HepG2 (cell line): ENCODE results near the gene DUSP8. TPM values are rescaled to one million over a fixed set of nuclear protein-coding genes. Genes with fewer than 3 reads are reported as not detected.

ENCODE experiments used
- ATAC-seq: fragments of 200-7000 bp; cut with Tn5 transposase; 3 replicates; pipeline ENCODE4 v1.9.1; 2020; ENCODE audit warnings: mild to moderate bottlenecking, moderate library complexity
- BruUV-seq: library from RNA; stranded (reverse); fragments of 400-500 nt; replicated peaks from 2 replicates; lab custom pipeline; 2021; lab: Mats Ljungman, UMichigan
- CTCF ChIA-PET: fragments of 300-600 bp; formaldehyde crosslinking; extraction: SDS; loops from one replicate; lab custom pipeline; 2021; ENCODE audit warnings: low total read pairs, inconsistent platforms, low intra/inter-chr PET ratio; lab: Yijun Ruan, JAX
- POLR2A ChIA-PET: fragments of 350-600 bp; sonication (Branson Sonifier 250); formaldehyde crosslinking; loops from one replicate; lab custom pipeline; 2020; ENCODE audit warnings: antibody characterized with exemption, inconsistent platforms; lab: Yijun Ruan, JAX
- DNase-seq: peaks from one replicate; pipeline ENCODE4 v3.0.0-alpha.2; 2015; ENCODE audit warnings: low spot score
- FAIRE-seq: peaks from 3 replicates; lab custom pipeline; 2011; peaks lifted over from hg19 to GRCh38; lab: Jason Lieb, UNC
- H2AFZ ChIP-seq: one replicate; pipeline ENCODE4 v1.6.1; 2011; ENCODE audit warnings: low read length, inconsistent platforms
- H3K27ac ChIP-seq: fragments of 300-600 bp; 3 replicates; pipeline ENCODE4 v1.8.0; 2011; ENCODE audit warnings: mixed run types, mild to moderate bottlenecking, mixed read lengths, low read length, inconsistent platforms; ENCODE audit not compliant: insufficient read depth; ENCODE audit errors: extremely low read length
- H3K27me3 ChIP-seq, 2 experiments: fragments of 200-600 bp in 1 of 2; 2 replicates in 1 of 2; 3 replicates in 1 of 2; pipeline versions ENCODE4 v1.6.0 to v1.8.0; 2011; ENCODE audit warnings: low read length in 2 of 2, mild to moderate bottlenecking in 2 of 2, moderate library complexity in 2 of 2, inconsistent platforms in 1 of 2; ENCODE audit not compliant: insufficient read depth in 2 of 2, control insufficient read depth in 1 of 2
- H3K36me3 ChIP-seq, 2 experiments: fragments of 200-600 bp in 1 of 2; replicated peaks in 1 of 2; 2 replicates in 1 of 2; 3 replicates in 1 of 2; pipeline versions ENCODE4 v1.5.1 to v1.8.0; 2011; ENCODE audit warnings: low read length in 2 of 2, inconsistent platforms in 1 of 2; ENCODE audit not compliant: insufficient read depth in 2 of 2, control insufficient read depth in 1 of 2
- H3K4me1 ChIP-seq: 2 replicates; pipeline ENCODE4 v1.5.1; 2012; ENCODE audit warnings: low read length, inconsistent platforms; ENCODE audit not compliant: insufficient read depth
- H3K4me2 ChIP-seq: 2 replicates; pipeline ENCODE4 v1.6.0; 2011; ENCODE audit warnings: low read depth, low read length, inconsistent platforms
- H3K4me3 ChIP-seq, 3 experiments: fragments of 200-600 bp in 1 of 3; sonication (generic), shearing (Covaris generic) in 1 of 3; replicated peaks in 1 of 3; 2 replicates each; pipeline ENCODE4 v1.5.1; 2011 to 2016; ENCODE audit warnings: low read length in 3 of 3, inconsistent platforms in 2 of 3, low read depth in 2 of 3, mild to moderate bottlenecking in 2 of 3, control low read depth in 1 of 3, mixed read lengths in 1 of 3; ENCODE audit not compliant: insufficient read depth in 1 of 3
- H3K79me2 ChIP-seq: one replicate; pipeline ENCODE4 v1.6.1; 2011; ENCODE audit warnings: low read length, inconsistent platforms; ENCODE audit not compliant: insufficient read depth
- H3K9ac ChIP-seq: 2 replicates; pipeline ENCODE4 v1.6.0; 2011; ENCODE audit warnings: mild to moderate bottlenecking, low read depth, low read length, inconsistent platforms; ENCODE audit not compliant: insufficient read depth
- H3K9me3 ChIP-seq: 2 replicates; pipeline ENCODE4 v1.5.1; 2012; ENCODE audit warnings: mild to moderate bottlenecking, low read length
- H4K20me1 ChIP-seq: 2 replicates; pipeline ENCODE4 v1.6.0; 2011; ENCODE audit warnings: inconsistent platforms, mild to moderate bottlenecking, low read length, moderate library complexity; ENCODE audit not compliant: insufficient read depth
- CEBPG ChIP-seq: IDR thresholded peaks from 2 replicates; pipeline ENCODE4 v1.6.1; 2016
- EZH2 ChIP-seq: conservative IDR thresholded peaks from 2 replicates; pipeline ENCODE4 v1.6.1; 2012; ENCODE audit warnings: mild to moderate bottlenecking, low read depth, low read length, moderate library complexity
- NR2F1 ChIP-seq, 2 experiments: fragments of 450-650 bp in 1 of 2; formaldehyde crosslinking in 1 of 2; IDR thresholded peaks; 2 replicates each; pipeline versions ENCODE4 v1.5.0 to v1.6.1; 2016 to 2020; ENCODE audit warnings: mild to moderate bottlenecking in 1 of 2, missing compliant biosample characterization in 1 of 2, missing genetic modification reagents in 1 of 2, moderate library complexity in 1 of 2
- SIN3B ChIP-seq: fragments of 150-350 bp; IDR thresholded peaks from 2 replicates; pipeline ENCODE4 v1.6.1; 2014; ENCODE audit warnings: low read length
- SKI ChIP-seq: fragments of 450-650 bp; IDR thresholded peaks from one replicate; pipeline ENCODE4 v1.6.1; 2018; ENCODE audit warnings: mild to moderate bottlenecking; ENCODE audit not compliant: partially characterized antibody
- SRF ChIP-seq: IDR thresholded peaks from 2 replicates; pipeline ENCODE4 v1.6.1; 2011; ENCODE audit warnings: mild to moderate bottlenecking, low read depth, low read length, moderate library complexity
- U2AF1 ChIP-seq: fragments of 200-400 bp; formaldehyde crosslinking; optimal IDR thresholded peaks from 2 replicates; pipeline ENCODE3; 2017; ENCODE audit warnings: mild to moderate bottlenecking, low read depth, low read length
- ZKSCAN1 ChIP-seq: fragments of 150-350 bp; IDR thresholded peaks from 2 replicates; pipeline ENCODE4 v1.6.1; 2014; ENCODE audit warnings: low read length
- ZNF674 ChIP-seq: sonication (generic); formaldehyde crosslinking; IDR thresholded peaks from 2 replicates; pipeline ENCODE4 v1.5.0; 2020; ENCODE audit warnings: low read depth, mild to moderate bottlenecking, missing genetic modification reagents
- ZNF788 ChIP-seq: sonication (generic); formaldehyde crosslinking; IDR thresholded peaks from 2 replicates; pipeline ENCODE4 v1.5.0; 2020; ENCODE audit warnings: mild to moderate bottlenecking, missing genetic modification reagents, borderline replicate concordance
- WGBS: methylation state at CpG from one replicate; pipeline ENCODE4 v1.1.6; 2017; ENCODE audit warnings: low lambda C conversion rate; 5-methylcytosine and 5-hydroxymethylcytosine counted together
- in situ Hi-C: cut with HindIII; loops from 2 replicates; pipeline ENCODE4 v1.10.0; 2017; ENCODE audit warnings: low pct_unique_long_range_greater_than_20kb; ENCODE audit not compliant: extremely low pct_ligation_motif_present
- intact Hi-C: fragments of 100-400 bp; cut with micrococcal nuclease; formaldehyde crosslinking; loops from one replicate; pipeline ENCODE4 v1.10.0; 2022; ENCODE audit not compliant: unreplicated experiment
- polyA plus RNA-seq, 8 experiments: library from polyadenylated mRNA; depleted of rRNA in 3 of 8; stranded (reverse) in 7 of 8; unstranded in 1 of 8; fragments of >200 nt; fragmentation: Illumina TruSeq in 4 of 8; extraction: Trizol in 4 of 8; gene quantifications; 2 replicates each; pipeline versions ENCODE4 v1.2.1 to v1.2.3, GENCODE V29; 2011 to 2016; ENCODE audit warnings: low read depth in 4 of 8, missing spikeins in 1 of 8, mixed read lengths in 1 of 8; ENCODE audit not compliant: insufficient read depth in 1 of 8
- total RNA-seq, 5 experiments: library from RNA; depleted of rRNA; stranded (reverse); fragments of >200 nt; fragmentation: Illumina TruSeq; extraction: Trizol; gene quantifications; 2 replicates each; pipeline ENCODE4 v1.2.3, GENCODE V29; 2016; ENCODE audit warnings: low read depth in 1 of 5
- TF ChIP-seq, protein P1 (sequence below), 2 experiments: sonication (generic) in 1 of 2; formaldehyde crosslinking in 1 of 2; IDR thresholded peaks; 2 replicates each; pipeline versions ENCODE4 v1.4.0 to v1.6.1; 2018 to 2020; ENCODE audit warnings: missing genetic modification reagents in 2 of 2, borderline replicate concordance in 1 of 2, low read depth in 1 of 2, mild to moderate bottlenecking in 1 of 2, missing biosample characterization in 1 of 2
- TF ChIP-seq, protein P2 (sequence below): sonication (generic); formaldehyde crosslinking; IDR thresholded peaks from 2 replicates; pipeline ENCODE4 v1.9.0; 2021; ENCODE audit warnings: missing genetic modification reagents, borderline replicate concordance
- TF ChIP-seq, protein P3 (sequence below): sonication (generic); formaldehyde crosslinking; IDR thresholded peaks from 2 replicates; pipeline ENCODE4 v1.5.0; 2020; ENCODE audit warnings: mild to moderate bottlenecking, low read depth, missing genetic modification reagents, borderline replicate concordance
- TF ChIP-seq, protein P4 (sequence below): sonication (generic); formaldehyde crosslinking; conservative IDR thresholded peaks from 2 replicates; pipeline ENCODE4 v1.8.0; 2022; ENCODE audit warnings: missing genetic modification reagents
- TF ChIP-seq, protein P5 (sequence below): sonication (generic); formaldehyde crosslinking; IDR thresholded peaks from 2 replicates; pipeline ENCODE4 v1.8.0; 2022; ENCODE audit warnings: missing genetic modification reagents, low read depth, mild to moderate bottlenecking, borderline replicate concordance

DUSP8 gene
- total and polyA plus RNA-seq, 2 of the 13 experiments (the other 11 are each of a cell fraction or from before 2014, with no cell fraction given): 1.8 to 8.0 TPM

DNA sequence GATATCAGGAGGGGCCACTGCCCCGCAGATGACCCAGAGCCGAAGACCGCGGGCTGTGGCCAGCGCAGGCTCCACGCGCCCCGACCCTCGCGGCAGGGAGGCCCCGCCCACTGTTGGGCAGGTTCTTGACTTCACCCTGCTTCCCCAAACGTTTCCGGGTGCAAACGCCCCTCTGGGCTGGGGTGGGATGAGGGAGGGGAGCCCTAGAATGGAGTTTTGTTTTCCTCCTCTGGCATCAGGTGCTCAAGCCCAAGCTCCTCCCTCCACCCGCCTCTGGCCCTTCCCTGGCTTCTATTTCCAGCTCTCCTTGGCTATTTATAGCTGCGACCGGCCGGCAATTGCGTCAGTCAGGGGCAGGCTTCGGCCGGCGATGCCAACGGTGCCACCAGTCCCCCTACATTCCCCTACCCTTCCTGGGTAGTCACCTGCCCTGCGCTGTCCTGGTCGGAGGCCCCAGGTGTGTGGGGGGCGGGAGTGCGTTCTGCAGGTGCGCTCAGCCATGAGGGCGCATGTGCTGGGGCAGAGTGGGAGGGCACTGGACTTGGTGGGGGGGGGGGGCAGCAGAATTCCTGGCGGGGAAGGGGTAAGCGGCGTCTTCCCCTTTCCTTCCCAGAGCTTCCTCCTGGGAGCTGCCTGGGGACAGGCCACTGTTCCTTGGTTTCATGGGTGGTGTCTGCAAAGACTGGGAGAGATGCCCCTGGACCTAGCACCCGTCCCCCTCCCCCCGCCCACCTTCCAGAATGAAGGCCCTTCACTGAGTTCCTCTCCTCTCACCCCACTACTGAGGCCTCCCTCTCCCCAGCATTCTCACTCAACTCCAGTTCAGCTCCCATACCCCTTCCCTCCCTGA is 23.6 kb downstream of the DUSP8 start:
- POLR2A ChIA-PET: interaction anchor here (0.7 kb wide), 1 partner anchor 25 kb away, joined by 3 read pairs; no protein-coding TSS in a partner anchor
- no peak overlapping the region for H3K9ac ChIP-seq
- H4K20me1 ChIP-seq: no peaks in the 10 kb centered on the region
- H2AFZ ChIP-seq: no peak overlapping the region
- BruUV-seq: no TSS peak
- H3K27me3 ChIP-seq: peaks cover 27 to 57% of the 10 kb centered on the region in 2 experiments; a peak in 4 of 5 replicates
- no peaks in the 10 kb centered on the region for H3K9me3 ChIP-seq
- H3K4me2 ChIP-seq: no peak overlapping the region; the same call in 1 of the 2 replicates
- ATAC-seq (no peak; the same call in 2 of the 3 replicates), FAIRE-seq (no peak), DNase-seq (no peak)
- peaks cover 6% of the 10 kb centered on the region for H3K4me1 ChIP-seq
- H3K36me3 ChIP-seq: no peaks in the 10 kb centered on the region
- H3K27ac ChIP-seq: no peak overlapping the region
- in situ Hi-C loops: no loop called here
- CTCF ChIA-PET: no interaction called here
- intact Hi-C loops: loop anchor here (5.0 kb wide), 1 partner anchor 79 kb away; the partner anchor contains the start of gene KRTAP5-5
- WGBS: 18% methylated on average over 16 of the region's 34 CpGs
- no peaks in the 10 kb centered on the region for H3K79me2 ChIP-seq
- peak overlapping the region in 1 of 3 experiments; percentile 28; a peak in 1 of 6 replicates for H3K4me3 ChIP-seq
- TF ChIP-seq NR2F1 (CRISPR knock-in tag; IDR thresholded peaks at IDR 0.05) (no peak), SRF (no peak), CEBPG (CRISPR knock-in tag) (0 out of 2 replicates have a peak, but pooled peaks have one; percentile 7), SIN3B (no peak), ZNF674 (no peak), ZKSCAN1 (no peak), U2AF1 (no peak), EZH2 (no peak), SKI (no peak), ZNF788 (CRISPR knock-in tag) (no peak)
- TF ChIP-seq, protein P1, sequence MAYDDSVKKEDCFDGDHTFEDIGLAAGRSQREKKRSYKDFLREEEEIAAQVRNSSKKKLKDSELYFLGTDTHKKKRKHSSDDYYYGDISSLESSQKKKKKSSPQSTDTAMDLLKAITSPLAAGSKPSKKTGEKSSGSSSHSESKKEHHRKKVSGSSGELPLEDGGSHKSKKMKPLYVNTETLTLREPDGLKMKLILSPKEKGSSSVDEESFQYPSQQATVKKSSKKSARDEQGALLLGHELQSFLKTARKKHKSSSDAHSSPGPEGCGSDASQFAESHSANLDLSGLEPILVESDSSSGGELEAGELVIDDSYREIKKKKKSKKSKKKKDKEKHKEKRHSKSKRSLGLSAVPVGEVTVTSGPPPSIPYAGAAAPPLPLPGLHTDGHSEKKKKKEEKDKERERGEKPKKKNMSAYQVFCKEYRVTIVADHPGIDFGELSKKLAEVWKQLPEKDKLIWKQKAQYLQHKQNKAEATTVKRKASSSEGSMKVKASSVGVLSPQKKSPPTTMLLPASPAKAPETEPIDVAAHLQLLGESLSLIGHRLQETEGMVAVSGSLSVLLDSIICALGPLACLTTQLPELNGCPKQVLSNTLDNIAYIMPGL (CRISPR knock-in tag; IDR thresholded peaks at IDR 0.05; ENCODE audit: borderline replicate concordance in 1 of 2, low read depth in 1 of 2): no peak
- TF ChIP-seq, protein P2, sequence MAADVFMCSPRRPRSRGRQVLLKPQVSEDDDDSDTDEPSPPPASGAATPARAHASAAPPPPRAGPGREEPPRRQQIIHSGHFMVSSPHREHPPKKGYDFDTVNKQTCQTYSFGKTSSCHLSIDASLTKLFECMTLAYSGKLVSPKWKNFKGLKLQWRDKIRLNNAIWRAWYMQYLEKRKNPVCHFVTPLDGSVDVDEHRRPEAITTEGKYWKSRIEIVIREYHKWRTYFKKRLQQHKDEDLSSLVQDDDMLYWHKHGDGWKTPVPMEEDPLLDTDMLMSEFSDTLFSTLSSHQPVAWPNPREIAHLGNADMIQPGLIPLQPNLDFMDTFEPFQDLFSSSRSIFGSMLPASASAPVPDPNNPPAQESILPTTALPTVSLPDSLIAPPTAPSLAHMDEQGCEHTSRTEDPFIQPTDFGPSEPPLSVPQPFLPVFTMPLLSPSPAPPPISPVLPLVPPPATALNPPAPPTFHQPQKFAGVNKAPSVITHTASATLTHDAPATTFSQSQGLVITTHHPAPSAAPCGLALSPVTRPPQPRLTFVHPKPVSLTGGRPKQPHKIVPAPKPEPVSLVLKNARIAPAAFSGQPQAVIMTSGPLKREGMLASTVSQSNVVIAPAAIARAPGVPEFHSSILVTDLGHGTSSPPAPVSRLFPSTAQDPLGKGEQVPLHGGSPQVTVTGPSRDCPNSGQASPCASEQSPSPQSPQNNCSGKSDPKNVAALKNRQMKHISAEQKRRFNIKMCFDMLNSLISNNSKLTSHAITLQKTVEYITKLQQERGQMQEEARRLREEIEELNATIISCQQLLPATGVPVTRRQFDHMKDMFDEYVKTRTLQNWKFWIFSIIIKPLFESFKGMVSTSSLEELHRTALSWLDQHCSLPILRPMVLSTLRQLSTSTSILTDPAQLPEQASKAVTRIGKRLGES: no peak
- TF ChIP-seq, protein P3, sequence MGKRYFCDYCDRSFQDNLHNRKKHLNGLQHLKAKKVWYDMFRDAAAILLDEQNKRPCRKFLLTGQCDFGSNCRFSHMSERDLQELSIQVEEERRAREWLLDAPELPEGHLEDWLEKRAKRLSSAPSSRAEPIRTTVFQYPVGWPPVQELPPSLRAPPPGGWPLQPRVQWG (CRISPR knock-in tag): no peak
- TF ChIP-seq, protein P4, sequence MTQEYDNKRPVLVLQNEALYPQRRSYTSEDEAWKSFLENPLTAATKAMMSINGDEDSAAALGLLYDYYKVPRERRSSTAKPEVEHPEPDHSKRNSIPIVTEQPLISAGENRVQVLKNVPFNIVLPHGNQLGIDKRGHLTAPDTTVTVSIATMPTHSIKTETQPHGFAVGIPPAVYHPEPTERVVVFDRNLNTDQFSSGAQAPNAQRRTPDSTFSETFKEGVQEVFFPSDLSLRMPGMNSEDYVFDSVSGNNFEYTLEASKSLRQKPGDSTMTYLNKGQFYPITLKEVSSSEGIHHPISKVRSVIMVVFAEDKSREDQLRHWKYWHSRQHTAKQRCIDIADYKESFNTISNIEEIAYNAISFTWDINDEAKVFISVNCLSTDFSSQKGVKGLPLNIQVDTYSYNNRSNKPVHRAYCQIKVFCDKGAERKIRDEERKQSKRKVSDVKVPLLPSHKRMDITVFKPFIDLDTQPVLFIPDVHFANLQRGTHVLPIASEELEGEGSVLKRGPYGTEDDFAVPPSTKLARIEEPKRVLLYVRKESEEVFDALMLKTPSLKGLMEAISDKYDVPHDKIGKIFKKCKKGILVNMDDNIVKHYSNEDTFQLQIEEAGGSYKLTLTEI (CRISPR knock-in tag): no peak
- TF ChIP-seq, protein P5, sequence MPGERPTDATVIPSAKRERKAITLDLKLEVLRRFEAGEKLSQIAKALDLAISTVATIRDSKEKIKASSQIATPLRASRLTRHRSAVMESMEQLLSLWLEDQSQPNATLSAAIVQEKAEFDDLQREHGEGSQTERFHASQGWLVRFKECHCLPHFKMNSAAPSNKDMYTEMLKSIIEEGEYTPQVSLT (CRISPR knock-in tag): no peak
